Fibroblast of lung (primary cell): ENCODE measurements around the gene KRT36.

Experiments used
- CTCF ChIP-seq, 2 donors: IDR thresholded peaks in 1 of 2; conservative IDR thresholded peaks in 1 of 2; 1 replicate in 1 of 2; 2 replicates in 1 of 2; pipeline ENCODE4 v1.5.1; 2011 to 2012; ENCODE audit warnings: low read length in 2 of 2, control low read depth in 1 of 2, inconsistent platforms in 1 of 2, low read depth in 1 of 2, mild to moderate bottlenecking in 1 of 2
- EZH2 ChIP-seq: IDR thresholded peaks from 2 replicates; pipeline ENCODE4 v1.5.1; 2012; ENCODE audit warnings: low read length, control low read depth, mild to moderate bottlenecking; ENCODE audit errors: missing control alignments

DNA sequence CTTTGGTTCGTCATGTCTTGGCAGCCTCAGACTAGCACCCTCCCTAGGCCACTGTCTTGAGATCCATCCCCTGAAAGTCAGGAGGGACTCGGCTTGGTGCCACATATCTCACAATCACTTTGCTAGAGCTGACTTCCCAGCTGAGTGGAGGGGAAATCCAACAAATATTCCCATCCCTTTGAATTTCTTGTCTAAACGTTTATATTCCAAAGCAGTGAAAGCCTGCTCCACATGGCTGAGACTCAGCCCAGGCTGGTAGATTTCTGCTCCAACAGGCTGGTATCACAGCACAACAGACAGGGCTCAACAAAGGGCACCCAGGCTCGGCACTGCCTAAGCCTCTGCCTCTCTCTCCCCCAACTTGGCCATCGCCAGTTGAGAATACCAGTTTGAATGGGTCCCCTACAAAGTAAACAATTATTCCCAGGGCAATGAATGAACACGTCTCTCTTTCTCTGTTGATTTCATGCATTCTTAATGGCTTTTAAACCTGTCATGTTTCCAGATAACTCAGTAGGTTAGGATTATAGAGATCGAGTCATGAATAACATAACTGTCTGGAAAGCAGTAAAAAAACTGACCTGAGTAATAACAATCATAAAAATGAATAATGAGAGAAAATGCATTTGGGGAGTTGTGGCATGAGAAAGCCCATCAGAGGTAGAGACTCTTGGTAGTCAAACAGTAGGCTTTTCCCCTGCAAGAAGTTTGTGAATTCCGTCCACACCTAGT lies 14.7 kb upstream of the KRT36 start:
- TF ChIP-seq CTCF (conservative IDR thresholded peaks at IDR 0.05 in 1 of 2, IDR thresholded peaks at IDR 0.05 in 1 of 2; ENCODE audit: low read depth in 1 of 2, low read length in 2 of 2) (no peak), EZH2 (no peak)
